Prostate gland (tissue), 2 donors: Measurements from ENCODE around the gene ATP12A.
"Not testable (repeated sequence)": the region's sequence is repeated elsewhere in the genome, so short reads cannot be mapped to it uniquely, and the experiment has no call there.

Experiments
- CTCF ChIP-seq, 4 experiments: fragments of 200-600 bp in 2 of 4; fragments of 450-650 bp in 2 of 4; sonication (generic) in 2 of 4; IDR thresholded peaks; 1 replicate in 3 of 4; 2 replicates in 1 of 4; pipeline ENCODE4 v1.5.1; 2016 to 2019; ENCODE audit warnings: antibody characterized with exemption in 4 of 4, mild to moderate bottlenecking in 2 of 4, moderate library complexity in 2 of 4
- POLR2A ChIP-seq: fragments of 450-650 bp; IDR thresholded peaks from one replicate; pipeline ENCODE4 v1.6.1; 2016; ENCODE audit warnings: antibody characterized with exemption, mild to moderate bottlenecking
- POLR2AphosphoS5 ChIP-seq: sonication (generic); formaldehyde crosslinking; IDR thresholded peaks from one replicate; pipeline ENCODE4 v1.6.1; 2017; ENCODE audit warnings: antibody characterized with exemption

- TF ChIP-seq CTCF (IDR thresholded peaks at IDR 0.05); POLR2A; POLR2AphosphoS5: not testable (repeated sequence)
Measured at GRCh38 chr13:24730873-24731567, 50.8 kb downstream of the ATP12A start.
